ENCODE results near the gene POLE.

DNA sequence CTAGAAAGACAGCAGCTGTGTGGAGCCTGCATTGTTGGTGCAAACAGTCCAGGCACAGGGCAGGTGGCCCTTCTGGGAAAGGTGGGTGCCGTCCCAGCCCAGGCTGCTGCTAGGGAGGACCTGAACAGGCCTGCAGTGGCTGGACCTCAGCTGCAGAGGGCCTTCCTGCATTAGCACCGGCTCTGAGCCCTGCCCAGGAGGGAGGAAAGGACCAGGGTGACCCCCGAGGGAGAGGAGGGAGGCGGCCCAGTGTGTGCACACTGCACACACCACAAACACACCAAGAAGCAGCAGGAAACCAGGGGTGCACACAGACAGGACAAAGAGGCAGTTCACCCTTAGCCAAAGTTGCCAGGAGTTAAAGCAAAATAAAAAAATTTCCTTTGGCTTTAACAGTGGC is 15.5 kb upstream of the POLE start:
- TF ChIP-seq, protein P1, sequence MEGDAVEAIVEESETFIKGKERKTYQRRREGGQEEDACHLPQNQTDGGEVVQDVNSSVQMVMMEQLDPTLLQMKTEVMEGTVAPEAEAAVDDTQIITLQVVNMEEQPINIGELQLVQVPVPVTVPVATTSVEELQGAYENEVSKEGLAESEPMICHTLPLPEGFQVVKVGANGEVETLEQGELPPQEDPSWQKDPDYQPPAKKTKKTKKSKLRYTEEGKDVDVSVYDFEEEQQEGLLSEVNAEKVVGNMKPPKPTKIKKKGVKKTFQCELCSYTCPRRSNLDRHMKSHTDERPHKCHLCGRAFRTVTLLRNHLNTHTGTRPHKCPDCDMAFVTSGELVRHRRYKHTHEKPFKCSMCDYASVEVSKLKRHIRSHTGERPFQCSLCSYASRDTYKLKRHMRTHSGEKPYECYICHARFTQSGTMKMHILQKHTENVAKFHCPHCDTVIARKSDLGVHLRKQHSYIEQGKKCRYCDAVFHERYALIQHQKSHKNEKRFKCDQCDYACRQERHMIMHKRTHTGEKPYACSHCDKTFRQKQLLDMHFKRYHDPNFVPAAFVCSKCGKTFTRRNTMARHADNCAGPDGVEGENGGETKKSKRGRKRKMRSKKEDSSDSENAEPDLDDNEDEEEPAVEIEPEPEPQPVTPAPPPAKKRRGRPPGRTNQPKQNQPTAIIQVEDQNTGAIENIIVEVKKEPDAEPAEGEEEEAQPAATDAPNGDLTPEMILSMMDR (IDR thresholded peaks at IDR 0.05; ENCODE audit: borderline replicate concordance, extremely low read depth, low read length, poor library complexity, severe bottlenecking): no peak
- no peak for TF ChIP-seq EZH2 (IDR thresholded peaks at IDR 0.05; ENCODE audit: borderline replicate concordance, low read depth, low read length, severe bottlenecking)

Measured in DND-41 (cell line).